GM23248 (cell line): ENCODE data around the gene SH3PXD2A. TPM values are rescaled to one million over a fixed set of nuclear protein-coding genes. Genes with fewer than 3 reads are reported as not detected.

Experiments used
- DNase-seq: peaks from one replicate; pipeline ENCODE4 v3.0.0-alpha.2; 2015
- H2AFZ ChIP-seq: fragments of 200-600 bp; sonication (generic); 2 replicates; pipeline ENCODE4 v1.6.1; 2016; ENCODE audit warnings: antibody characterized with exemption
- H3F3A ChIP-seq: fragments of 200-600 bp; sonication (generic); 2 replicates; pipeline ENCODE4 v1.6.1; 2016; ENCODE audit warnings: mild to moderate bottlenecking, antibody characterized with exemption, mixed run types; ENCODE audit not compliant: insufficient read depth
- H3K27ac ChIP-seq: fragments of 200-600 bp; sonication (generic); 2 replicates; pipeline ENCODE4 v1.5.1; 2016; ENCODE audit warnings: mild to moderate bottlenecking
- H3K27me3 ChIP-seq: fragments of 200-600 bp; sonication (generic); replicated peaks from 2 replicates; pipeline ENCODE4 v1.6.1; 2016; ENCODE audit warnings: mild to moderate bottlenecking; ENCODE audit not compliant: insufficient read depth
- H3K36me3 ChIP-seq: fragments of 200-600 bp; sonication (generic); 2 replicates; pipeline ENCODE4 v1.6.1; 2016; ENCODE audit warnings: low read depth, mild to moderate bottlenecking
- H3K4me1 ChIP-seq: fragments of 200-600 bp; sonication (generic); 2 replicates; pipeline ENCODE4 v1.6.1; 2016; ENCODE audit warnings: mild to moderate bottlenecking; ENCODE audit not compliant: insufficient read depth
- H3K4me2 ChIP-seq: fragments of 200-600 bp; sonication (generic); one replicate; pipeline ENCODE4 v1.6.1; 2016; ENCODE audit warnings: mild to moderate bottlenecking; ENCODE audit not compliant: unreplicated experiment
- H3K4me3 ChIP-seq: fragments of 200-600 bp; sonication (generic); 2 replicates; pipeline ENCODE4 v1.5.1; 2016; ENCODE audit warnings: mild to moderate bottlenecking
- H3K79me2 ChIP-seq: fragments of 200-600 bp; sonication (generic); 2 replicates; pipeline ENCODE4 v1.6.1; 2016; ENCODE audit warnings: mild to moderate bottlenecking; ENCODE audit not compliant: insufficient read depth
- H3K9ac ChIP-seq: fragments of 200-600 bp; sonication (generic); 2 replicates; pipeline ENCODE4 v1.6.1; 2016; ENCODE audit warnings: mild to moderate bottlenecking
- H3K9me2 ChIP-seq: fragments of 200-600 bp; sonication (generic); 2 replicates; pipeline ENCODE4 v1.6.1; 2016; ENCODE audit warnings: mixed run types, mild to moderate bottlenecking, moderate library complexity; ENCODE audit not compliant: insufficient read depth
- H3K9me3 ChIP-seq: fragments of 200-600 bp; sonication (generic); one replicate; pipeline ENCODE4 v1.6.1; 2017; ENCODE audit warnings: low read depth
- H4K20me1 ChIP-seq: fragments of 200-600 bp; sonication (generic); 2 replicates; pipeline ENCODE4 v1.6.0; 2016; ENCODE audit not compliant: insufficient read depth
- EZH2 ChIP-seq: fragments of 200-600 bp; sonication (generic); IDR thresholded peaks from 2 replicates; pipeline ENCODE4 v1.6.1; 2018; ENCODE audit warnings: antibody characterized with exemption, mild to moderate bottlenecking; ENCODE audit not compliant: insufficient read depth, poor library complexity, severe bottlenecking
- EZH2phosphoT487 ChIP-seq: fragments of 200-600 bp; sonication (generic); IDR thresholded peaks from 2 replicates; pipeline ENCODE4 v1.6.1; 2018; ENCODE audit warnings: antibody characterized with exemption, moderate library complexity, mild to moderate bottlenecking, low read depth; ENCODE audit not compliant: insufficient read depth
- WGBS, 2 experiments: methylation state at CpG; one replicate each; pipeline ENCODE4 v1.1.6; 2015 to 2017; ENCODE audit warnings: low lambda C conversion rate in 2 of 2, low coverage in 1 of 2; ENCODE audit errors: missing lambda C conversion rate in 2 of 2; 5-methylcytosine and 5-hydroxymethylcytosine counted together
- in situ Hi-C: fragments of 300-500 bp; cut with MboI; formaldehyde crosslinking; loops from 2 replicates; pipeline ENCODE4 v1.15.0; 2020
- polyA plus RNA-seq: library from polyadenylated mRNA; unstranded; fragments of >200 nt; fragmentation: Nextera tagmentation; extraction: Ambion mirVana; gene quantifications from 2 replicates; pipeline ENCODE4 v1.2.1, GENCODE V29; 2016
- total RNA-seq: library from RNA; depleted of rRNA; stranded (reverse); fragments of >200 nt; shearing (Covaris generic); gene quantifications from 2 replicates; pipeline ENCODE4 v1.2.3, GENCODE V29; 2014

The SH3PXD2A gene
- total and polyA plus RNA-seq, 2 experiments from 2014 or later, result 34.0 to 58.0 TPM

DNA sequence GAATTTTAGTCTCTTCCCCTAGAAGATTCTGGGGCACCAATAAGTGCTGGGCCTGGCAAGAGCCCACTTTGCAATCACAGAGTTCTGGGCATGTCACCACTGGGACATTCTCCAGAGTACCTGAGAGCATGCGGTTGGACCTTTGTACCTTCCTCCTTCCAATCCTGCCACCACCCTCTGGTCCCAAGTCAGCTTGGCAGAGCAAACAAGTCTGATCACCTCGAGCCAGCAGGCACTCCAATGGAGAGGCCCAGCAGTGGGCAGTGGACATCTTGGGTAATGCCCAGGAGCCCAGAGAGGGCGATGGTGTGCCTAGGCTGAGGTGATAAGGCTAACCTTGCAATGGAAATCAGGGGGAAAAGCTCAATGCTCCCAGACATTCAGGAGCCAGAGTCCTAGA, 43.4 kb downstream of the SH3PXD2A start:
- in situ Hi-C loops, result no loop called here
- H3K4me1 ChIP-seq, result no peaks in the 10 kb centered on the region
- H3K27ac ChIP-seq, result no peak overlapping the region
- no peak for DNase-seq
- H3K36me3 ChIP-seq, result no peaks in the 10 kb centered on the region
- no peaks in the 10 kb centered on the region for H3F3A ChIP-seq
- H3K27me3 ChIP-seq, result no peaks in the 10 kb centered on the region
- H2AFZ ChIP-seq, result no peak overlapping the region
- H3K9me2 ChIP-seq, result no peaks in the 10 kb centered on the region
- no peak overlapping the region for H3K4me2 ChIP-seq
- H3K4me3 ChIP-seq, result no peak overlapping the region
- WGBS, 2 experiments, result 81 to 83% methylated on average over 3 of the region's 3 CpGs
- H4K20me1 ChIP-seq, result no peaks in the 10 kb centered on the region
- no peaks in the 10 kb centered on the region for H3K79me2 ChIP-seq
- TF ChIP-seq EZH2 (no peak), EZH2phosphoT487 (no peak)
- H3K9me3 ChIP-seq, result no peaks in the 10 kb centered on the region
- H3K9ac ChIP-seq, result no peak overlapping the region

DNA sequence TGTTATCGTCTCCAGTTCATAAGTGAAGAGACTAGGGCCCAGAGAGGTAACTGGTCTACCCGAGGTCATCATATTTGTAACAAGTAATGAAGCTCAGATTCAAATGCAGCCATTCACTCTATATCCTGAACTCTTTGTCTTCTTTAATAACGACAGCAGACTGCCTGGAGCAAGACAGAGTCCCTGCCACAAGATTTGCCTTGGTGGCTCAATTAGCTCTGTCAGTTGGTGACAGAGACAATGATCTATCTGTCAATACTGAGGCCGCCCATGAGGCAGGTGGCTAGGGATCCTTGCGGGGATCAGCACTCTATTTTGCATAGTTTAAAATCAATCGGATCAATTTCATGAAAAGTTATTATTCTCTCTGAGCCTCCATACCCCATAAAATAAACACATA, 43.9 kb downstream of the SH3PXD2A start:
- no peaks in the 10 kb centered on the region for H3K4me1 ChIP-seq
- 98% methylated on average over 6 of the region's 6 CpGs for WGBS, 2 experiments
- H3K27ac ChIP-seq, result no peak overlapping the region
- no peaks in the 10 kb centered on the region for H4K20me1 ChIP-seq
- no peaks in the 10 kb centered on the region for H3K27me3 ChIP-seq
- no peaks in the 10 kb centered on the region for H3K9me3 ChIP-seq
- no peaks in the 10 kb centered on the region for H3K36me3 ChIP-seq
- H3K4me3 ChIP-seq, result no peak overlapping the region
- no peaks in the 10 kb centered on the region for H3F3A ChIP-seq
- TF ChIP-seq EZH2phosphoT487, result no peak
- no peak for TF ChIP-seq EZH2
- no peak overlapping the region for H2AFZ ChIP-seq
- no peak overlapping the region for H3K4me2 ChIP-seq
- in situ Hi-C loops, result no loop called here
- no peak overlapping the region for H3K9ac ChIP-seq
- H3K9me2 ChIP-seq, result no peaks in the 10 kb centered on the region
- no peaks in the 10 kb centered on the region for H3K79me2 ChIP-seq
- no peak for DNase-seq

DNA sequence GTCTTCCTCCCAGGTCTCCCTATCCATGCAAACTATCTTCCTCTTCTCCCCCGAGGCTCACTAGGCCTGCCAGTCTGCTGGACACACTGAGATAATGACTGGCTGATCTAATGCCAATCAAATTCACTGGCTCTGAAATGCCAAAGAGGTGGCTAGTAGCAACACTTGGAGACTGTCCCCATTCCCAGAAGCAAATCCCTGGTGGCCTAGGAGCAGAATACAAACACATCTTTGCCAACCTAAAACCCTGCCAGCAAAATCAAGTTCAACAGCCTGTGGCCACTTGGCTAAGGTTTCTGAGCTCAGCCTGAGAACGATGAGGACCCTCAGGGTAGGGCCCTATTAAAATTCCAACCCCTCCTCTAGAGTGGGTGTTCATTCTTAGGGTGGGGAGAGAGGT, 46.6 kb downstream of the SH3PXD2A start:
- Histone ChIP-seq H3K27me3 (no peaks in the 10 kb centered on the region), H4K20me1 (no peaks in the 10 kb centered on the region), H3F3A (no peaks in the 10 kb centered on the region), H3K4me3 (no peak overlapping the region), H3K79me2 (no peaks in the 10 kb centered on the region), H3K36me3 (no peaks in the 10 kb centered on the region), H3K27ac (no peak overlapping the region), H2AFZ (no peak overlapping the region), H3K9me3 (no peaks in the 10 kb centered on the region), H3K4me2 (no peak overlapping the region), H3K9ac (no peak overlapping the region), H3K4me1 (no peaks in the 10 kb centered on the region), H3K9me2 (no peaks in the 10 kb centered on the region)
- no peak for DNase-seq
- WGBS, 2 experiments, result 62 to 63% methylated on average over 2 of the region's 2 CpGs
- no peak for TF ChIP-seq EZH2phosphoT487
- no peak for TF ChIP-seq EZH2
- in situ Hi-C loops, result no loop called here

DNA sequence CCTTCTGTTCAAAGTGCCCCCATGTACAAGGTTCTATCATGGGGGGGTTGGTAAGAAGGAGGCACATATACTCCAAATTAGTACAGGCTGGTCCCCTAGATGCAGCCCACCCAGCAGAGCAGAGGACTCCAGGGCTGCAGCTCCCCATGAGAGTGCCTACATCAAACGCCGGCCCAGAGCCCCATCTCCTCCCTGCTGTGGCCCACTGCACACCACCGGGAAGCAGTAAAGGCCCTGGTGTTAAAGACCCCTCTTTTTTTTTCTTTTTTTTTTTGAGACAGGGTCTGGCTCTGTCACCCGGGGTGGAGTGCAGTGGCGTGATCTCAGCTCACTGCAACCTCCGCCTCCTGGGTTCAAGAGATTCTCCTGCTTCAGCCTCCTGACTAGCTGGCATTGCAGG, 47.4 kb downstream of the SH3PXD2A start:
- no peak overlapping the region for H2AFZ ChIP-seq
- H3K36me3 ChIP-seq, result no peaks in the 10 kb centered on the region
- no peaks in the 10 kb centered on the region for H3K79me2 ChIP-seq
- H4K20me1 ChIP-seq, result no peaks in the 10 kb centered on the region
- no peaks in the 10 kb centered on the region for H3K9me2 ChIP-seq
- H3K9ac ChIP-seq, result no peak overlapping the region
- no peaks in the 10 kb centered on the region for H3K9me3 ChIP-seq
- H3K4me2 ChIP-seq, result no peak overlapping the region
- no peaks in the 10 kb centered on the region for H3K27me3 ChIP-seq
- no peak for DNase-seq
- H3K27ac ChIP-seq, result no peak overlapping the region
- in situ Hi-C loops, result no loop called here
- no peaks in the 10 kb centered on the region for H3K4me1 ChIP-seq
- no peak for TF ChIP-seq EZH2phosphoT487
- no peak for TF ChIP-seq EZH2
- no peak overlapping the region for H3K4me3 ChIP-seq
- 97 to 98% methylated on average over 5 to 6 of the region's 6 CpGs for WGBS, 2 experiments
- H3F3A ChIP-seq, result no peaks in the 10 kb centered on the region

GRCh38 chr10:103806395-103807187, 48.8 kb downstream of the SH3PXD2A start:
- WGBS, 2 experiments, result 89 to 92% methylated on average over 12 of the region's 12 CpGs
- no peaks in the 10 kb centered on the region for H3K4me1 ChIP-seq
- H3K9me3 ChIP-seq, result no peaks in the 10 kb centered on the region
- no peaks in the 10 kb centered on the region for H4K20me1 ChIP-seq
- H3K27me3 ChIP-seq, result no peaks in the 10 kb centered on the region
- H3K36me3 ChIP-seq, result no peaks in the 10 kb centered on the region
- no peak overlapping the region for H2AFZ ChIP-seq
- no peak overlapping the region for H3K4me2 ChIP-seq
- no peaks in the 10 kb centered on the region for H3F3A ChIP-seq
- no peak overlapping the region for H3K4me3 ChIP-seq
- no peak overlapping the region for H3K27ac ChIP-seq
- no peak overlapping the region for H3K9ac ChIP-seq
- no peak for DNase-seq
- H3K9me2 ChIP-seq, result no peaks in the 10 kb centered on the region
- H3K79me2 ChIP-seq, result no peaks in the 10 kb centered on the region
- TF ChIP-seq EZH2phosphoT487 (no peak), EZH2 (no peak)
- in situ Hi-C loops, result no loop called here
